ENCODE data around the gene DTNB.

The DTNB gene

DNA sequence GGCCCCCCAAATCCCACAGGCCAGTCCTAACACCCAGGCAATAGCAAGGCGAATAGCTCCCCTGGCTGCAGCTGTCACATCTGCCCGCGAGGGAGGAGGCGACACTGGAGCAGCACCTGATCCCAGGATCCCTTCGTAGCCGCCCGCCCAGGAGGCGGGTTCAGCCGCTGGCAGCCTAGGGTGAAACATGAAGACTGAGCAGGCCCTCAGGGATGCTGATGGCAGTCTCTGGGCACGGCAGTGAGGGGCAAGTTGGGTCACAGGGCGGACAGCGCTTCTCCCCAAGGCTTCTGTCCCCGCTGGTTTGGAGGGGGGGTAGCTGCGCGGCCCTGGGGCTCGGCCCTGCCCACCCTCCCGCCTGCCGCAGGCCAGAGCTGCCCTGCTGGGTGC, 333.6 kb downstream of the DTNB start:
- peak overlapping the region; percentile 56; the same call in 1 of the 2 replicates for H3K4me3 ChIP-seq (ENCODE audit: low read length)
- H3K9me3 ChIP-seq (ENCODE audit: insufficient read depth, low read depth, low read length), result no peaks in the 10 kb centered on the region
- peaks cover 17% of the 10 kb centered on the region; the same call in 1 of the 2 replicates for H3K4me1 ChIP-seq (ENCODE audit: insufficient read depth, low read length)
- H3K27ac ChIP-seq (ENCODE audit: low read length), result no peak overlapping the region
- no peak overlapping the region for H3K9ac ChIP-seq (ENCODE audit: low read depth, low read length)
- peaks cover 35% of the 10 kb centered on the region for H3K27me3 ChIP-seq (ENCODE audit: insufficient read depth, low read length)
- no peaks in the 10 kb centered on the region for H3K36me3 ChIP-seq (ENCODE audit: insufficient read depth, low read depth, low read length)

DNA sequence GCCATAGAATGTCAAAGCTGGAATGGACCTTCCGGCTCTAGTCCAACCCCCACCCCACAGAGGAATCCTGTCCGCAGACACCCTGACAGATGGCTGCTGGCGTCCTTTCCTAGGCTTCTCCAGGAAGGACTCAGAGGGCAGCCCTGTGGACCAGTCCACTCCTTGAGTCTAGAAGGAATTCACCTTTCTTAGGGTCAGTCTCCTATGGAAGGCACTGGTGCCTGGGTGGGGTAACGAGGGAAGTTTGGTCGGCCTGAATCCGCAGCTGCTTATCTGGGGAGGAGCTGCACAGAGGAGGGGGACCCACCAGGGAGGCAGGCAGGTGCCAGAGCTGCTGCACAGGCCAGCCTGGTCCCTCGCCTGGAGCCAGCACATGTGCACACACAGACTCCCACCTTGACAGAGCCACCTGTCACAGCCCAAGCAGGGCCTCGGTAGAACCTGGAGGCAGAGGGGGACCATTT, 334.1 kb downstream of the DTNB start:
- Histone ChIP-seq H3K9me3 (ENCODE audit: insufficient read depth, low read depth, low read length) (no peaks in the 10 kb centered on the region), H3K4me3 (ENCODE audit: low read length) (no peak overlapping the region), H3K27me3 (ENCODE audit: insufficient read depth, low read length) (peaks cover 35% of the 10 kb centered on the region), H3K36me3 (ENCODE audit: insufficient read depth, low read depth, low read length) (no peaks in the 10 kb centered on the region), H3K27ac (ENCODE audit: low read length) (no peak overlapping the region), H3K9ac (ENCODE audit: low read depth, low read length) (no peak overlapping the region), H3K4me1 (ENCODE audit: insufficient read depth, low read length) (peaks cover 22% of the 10 kb centered on the region; the same call in 1 of the 2 replicates)

DNA sequence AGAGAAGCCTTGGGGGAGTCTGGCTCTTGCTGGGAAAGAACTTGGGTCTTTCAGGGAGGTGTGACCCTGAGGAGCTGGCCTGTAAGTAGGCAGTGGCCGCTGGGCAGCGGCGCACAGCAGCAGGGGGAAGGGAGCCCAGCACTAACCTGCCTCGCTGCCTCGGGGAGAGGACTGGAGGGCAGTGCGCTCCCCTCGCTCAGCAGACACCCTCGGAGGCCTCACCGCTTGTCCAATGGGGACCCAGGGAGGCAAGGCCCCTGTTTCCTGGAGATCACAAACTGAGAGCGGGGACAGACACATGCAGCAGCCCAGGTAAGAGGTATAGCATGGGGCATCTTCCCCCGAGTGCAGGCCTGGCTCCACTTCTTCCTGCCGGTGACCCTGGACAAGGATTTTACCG, 335.0 kb downstream of the DTNB start:
- peaks cover 26% of the 10 kb centered on the region for H3K27me3 ChIP-seq (ENCODE audit: insufficient read depth, low read length)
- no peak overlapping the region; the same call in 1 of the 2 replicates for H3K9ac ChIP-seq (ENCODE audit: low read depth, low read length)
- H3K4me1 ChIP-seq (ENCODE audit: insufficient read depth, low read length), result peaks cover 27% of the 10 kb centered on the region
- no peaks in the 10 kb centered on the region for H3K9me3 ChIP-seq (ENCODE audit: insufficient read depth, low read depth, low read length)
- no peak overlapping the region for H3K27ac ChIP-seq (ENCODE audit: low read length)
- no peak overlapping the region for H3K4me3 ChIP-seq (ENCODE audit: low read length)
- H3K36me3 ChIP-seq (ENCODE audit: insufficient read depth, low read depth, low read length), result no peaks in the 10 kb centered on the region

DNA sequence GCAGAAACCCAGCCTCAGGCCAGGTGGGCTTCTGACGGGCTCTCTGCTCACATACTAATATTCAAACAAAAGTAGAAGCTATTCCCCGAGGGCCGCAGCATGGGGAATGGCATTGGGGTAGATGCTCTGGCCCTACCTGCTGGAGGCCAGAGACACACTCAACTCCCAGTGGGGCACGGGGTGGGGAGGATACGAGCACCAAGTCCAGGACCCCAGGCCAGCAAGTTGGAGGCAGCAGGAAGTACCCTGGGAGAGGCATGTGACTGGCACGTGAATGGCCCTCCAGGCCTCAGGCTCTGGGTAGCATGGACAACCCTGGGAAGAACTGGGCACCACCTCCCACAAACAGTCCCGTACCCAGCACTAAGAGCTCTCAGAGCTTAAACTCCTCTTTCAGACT, 335.5 kb downstream of the DTNB start:
- no peak overlapping the region for H3K4me3 ChIP-seq (ENCODE audit: low read length)
- peaks cover 27% of the 10 kb centered on the region for H3K4me1 ChIP-seq (ENCODE audit: insufficient read depth, low read length)
- H3K9me3 ChIP-seq (ENCODE audit: insufficient read depth, low read depth, low read length), result no peaks in the 10 kb centered on the region
- peaks cover 21% of the 10 kb centered on the region; the same call in 1 of the 2 replicates for H3K27me3 ChIP-seq (ENCODE audit: insufficient read depth, low read length)
- no peaks in the 10 kb centered on the region for H3K36me3 ChIP-seq (ENCODE audit: insufficient read depth, low read depth, low read length)
- H3K9ac ChIP-seq (ENCODE audit: low read depth, low read length), result no peak overlapping the region
- H3K27ac ChIP-seq (ENCODE audit: low read length), result no peak overlapping the region

DNA sequence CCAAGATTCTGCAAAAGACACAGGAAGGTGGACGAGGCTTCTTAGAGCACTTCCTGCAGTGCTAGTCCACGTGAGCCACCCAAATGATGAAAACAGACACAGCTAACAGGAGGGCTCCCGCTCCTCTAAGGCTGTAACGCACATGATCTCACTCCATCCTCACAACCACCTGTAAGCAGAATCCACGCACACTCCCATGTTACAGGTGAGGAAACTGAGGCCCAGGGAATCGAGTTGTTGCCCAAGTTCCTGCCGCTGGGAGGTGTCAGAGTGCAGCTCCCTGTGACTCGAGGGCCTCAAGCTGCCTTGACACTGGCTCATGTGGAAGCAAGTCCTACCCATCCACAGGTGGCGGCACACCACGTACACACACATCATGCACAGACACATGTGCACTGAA, 336.1 kb downstream of the DTNB start:
- H3K36me3 ChIP-seq (ENCODE audit: insufficient read depth, low read depth, low read length), result no peaks in the 10 kb centered on the region
- peaks cover 17% of the 10 kb centered on the region; the same call in 1 of the 2 replicates for H3K27me3 ChIP-seq (ENCODE audit: insufficient read depth, low read length)
- H3K27ac ChIP-seq (ENCODE audit: low read length), result no peak overlapping the region
- H3K9me3 ChIP-seq (ENCODE audit: insufficient read depth, low read depth, low read length), result no peaks in the 10 kb centered on the region
- peaks cover 23% of the 10 kb centered on the region for H3K4me1 ChIP-seq (ENCODE audit: insufficient read depth, low read length)
- no peak overlapping the region for H3K9ac ChIP-seq (ENCODE audit: low read depth, low read length)
- no peak overlapping the region for H3K4me3 ChIP-seq (ENCODE audit: low read length)

DNA sequence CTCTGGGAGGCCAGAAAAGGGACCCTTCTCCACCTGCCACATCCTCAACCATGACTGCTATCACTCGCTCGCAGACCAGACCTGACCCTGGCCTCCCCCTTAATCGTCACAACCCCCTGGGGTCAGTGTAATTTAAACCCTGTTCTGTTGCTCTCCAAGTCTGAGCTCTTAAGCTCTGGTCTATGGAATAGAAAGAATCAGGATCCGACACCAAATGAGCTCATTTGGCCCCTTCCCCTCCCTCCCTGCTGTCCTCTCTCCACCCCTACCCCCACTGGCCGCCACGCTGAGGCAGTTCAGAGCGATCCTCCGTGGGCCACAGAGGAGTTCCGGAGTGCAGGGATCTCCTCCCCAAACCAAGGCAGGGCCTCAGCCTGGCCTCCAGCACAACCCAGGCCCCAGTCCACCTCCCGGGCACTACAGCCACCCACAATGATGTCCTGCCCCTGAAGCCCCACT, 337.0 kb downstream of the DTNB start:
- Histone ChIP-seq H3K27ac (ENCODE audit: low read length) (no peak overlapping the region), H3K4me3 (ENCODE audit: low read length) (no peak overlapping the region), H3K27me3 (ENCODE audit: insufficient read depth, low read length) (peaks cover 17% of the 10 kb centered on the region; the same call in 1 of the 2 replicates), H3K4me1 (ENCODE audit: insufficient read depth, low read length) (peaks cover 23% of the 10 kb centered on the region), H3K36me3 (ENCODE audit: insufficient read depth, low read depth, low read length) (no peaks in the 10 kb centered on the region), H3K9me3 (ENCODE audit: insufficient read depth, low read depth, low read length) (no peaks in the 10 kb centered on the region), H3K9ac (ENCODE audit: low read depth, low read length) (no peak overlapping the region)

DNA sequence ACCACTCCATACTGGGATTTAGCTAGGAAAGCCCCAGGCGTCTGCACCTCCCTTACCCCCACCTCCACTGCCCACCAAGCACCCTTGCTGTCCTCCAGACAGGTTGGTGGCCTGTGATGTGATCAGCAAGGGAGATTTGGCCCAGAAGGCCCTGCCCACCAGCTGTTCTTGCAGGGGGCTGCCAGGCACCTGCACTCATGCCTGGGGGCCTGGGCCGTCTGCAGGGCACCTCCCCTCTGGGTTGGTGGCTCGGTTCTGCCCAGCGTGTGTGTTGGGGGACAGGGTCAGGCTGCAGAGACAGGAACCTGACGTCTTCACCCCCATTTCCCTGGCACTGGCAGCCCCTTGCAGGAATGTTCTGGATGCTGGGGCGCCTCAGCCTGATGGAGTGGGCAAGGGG, 337.4 kb downstream of the DTNB start:
- Histone ChIP-seq H3K4me3 (ENCODE audit: low read length) (no peak overlapping the region), H3K9me3 (ENCODE audit: insufficient read depth, low read depth, low read length) (no peaks in the 10 kb centered on the region), H3K27me3 (ENCODE audit: insufficient read depth, low read length) (peaks cover 17% of the 10 kb centered on the region; the same call in 1 of the 2 replicates), H3K4me1 (ENCODE audit: insufficient read depth, low read length) (peaks cover 23% of the 10 kb centered on the region), H3K36me3 (ENCODE audit: insufficient read depth, low read depth, low read length) (no peaks in the 10 kb centered on the region), H3K9ac (ENCODE audit: low read depth, low read length) (no peak overlapping the region), H3K27ac (ENCODE audit: low read length) (no peak overlapping the region)

DNA sequence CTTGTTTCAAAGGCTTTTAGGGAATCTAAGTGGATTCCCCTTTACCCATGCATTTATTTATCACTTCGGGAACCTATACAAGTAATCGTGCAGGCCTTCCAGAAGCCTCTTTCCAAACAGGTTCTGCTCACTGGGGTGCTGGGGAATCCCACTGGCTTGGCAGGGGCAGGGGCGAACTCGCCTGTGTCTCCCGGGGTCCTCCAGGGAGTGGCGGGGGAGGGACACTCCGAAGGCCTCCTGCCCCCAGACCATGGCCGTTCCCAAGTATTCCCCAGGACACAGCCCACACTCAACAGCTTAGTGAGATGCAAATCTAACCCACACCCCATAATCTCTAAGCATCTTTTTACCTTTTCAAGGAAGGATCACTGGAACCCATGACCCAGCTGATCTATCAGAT, 338.2 kb downstream of the DTNB start:
- Histone ChIP-seq H3K4me3 (ENCODE audit: low read length) (no peak overlapping the region), H3K27me3 (ENCODE audit: insufficient read depth, low read length) (peaks cover 13% of the 10 kb centered on the region; the same call in 1 of the 2 replicates), H3K4me1 (ENCODE audit: insufficient read depth, low read length) (peaks cover 23% of the 10 kb centered on the region), H3K36me3 (ENCODE audit: insufficient read depth, low read depth, low read length) (no peaks in the 10 kb centered on the region), H3K9me3 (ENCODE audit: insufficient read depth, low read depth, low read length) (no peaks in the 10 kb centered on the region), H3K9ac (ENCODE audit: low read depth, low read length) (no peak overlapping the region), H3K27ac (ENCODE audit: low read length) (no peak overlapping the region)

DNA sequence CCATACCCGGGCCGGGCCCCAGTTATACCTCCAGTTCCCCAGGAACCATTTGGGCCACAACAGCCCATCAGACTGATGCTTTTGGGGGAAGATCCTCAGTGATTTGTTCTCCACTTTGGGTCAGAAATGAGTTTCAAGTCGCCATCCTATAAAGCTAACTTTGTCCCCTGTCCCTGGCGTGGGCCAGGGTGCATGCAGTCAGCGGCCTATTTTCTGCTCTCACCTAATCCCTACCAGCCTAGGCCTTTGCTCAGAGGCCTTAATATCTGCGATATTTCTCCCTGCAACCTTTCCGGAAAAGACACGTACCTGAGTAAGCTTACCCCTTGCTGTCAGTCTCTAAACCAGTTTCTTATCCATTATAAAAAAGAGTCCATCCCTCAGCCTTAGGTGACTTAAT, 338.9 kb downstream of the DTNB start:
- H3K9ac ChIP-seq (ENCODE audit: low read depth, low read length), result no peak overlapping the region
- no peaks in the 10 kb centered on the region for H3K9me3 ChIP-seq (ENCODE audit: insufficient read depth, low read depth, low read length)
- H3K27ac ChIP-seq (ENCODE audit: low read length), result no peak overlapping the region
- no peaks in the 10 kb centered on the region for H3K36me3 ChIP-seq (ENCODE audit: insufficient read depth, low read depth, low read length)
- peaks cover 7% of the 10 kb centered on the region; the same call in 1 of the 2 replicates for H3K27me3 ChIP-seq (ENCODE audit: insufficient read depth, low read length)
- H3K4me1 ChIP-seq (ENCODE audit: insufficient read depth, low read length), result peaks cover 23% of the 10 kb centered on the region
- H3K4me3 ChIP-seq (ENCODE audit: low read length), result no peak overlapping the region

DNA sequence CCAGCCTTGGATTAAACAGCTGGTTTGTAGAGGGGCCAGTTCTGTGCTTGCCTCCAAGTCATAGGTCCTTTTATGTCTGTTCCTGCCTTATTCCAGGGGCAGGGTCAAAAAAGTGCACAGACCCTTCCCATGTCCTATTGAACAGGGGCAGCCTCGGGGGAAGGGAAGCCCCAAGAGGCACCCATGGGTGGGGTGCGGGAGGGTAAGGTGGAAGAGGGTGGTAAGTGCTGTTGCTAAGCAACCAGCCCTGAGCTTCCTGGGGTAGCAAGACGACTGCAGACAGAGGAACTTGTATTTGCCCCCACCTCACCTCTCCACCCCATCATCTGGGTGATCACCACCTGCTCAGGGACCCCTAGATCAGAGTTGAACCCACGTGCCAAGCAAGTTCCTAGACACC, 339.4 kb downstream of the DTNB start:
- Histone ChIP-seq H3K36me3 (ENCODE audit: insufficient read depth, low read depth, low read length) (no peaks in the 10 kb centered on the region), H3K4me1 (ENCODE audit: insufficient read depth, low read length) (peaks cover 23% of the 10 kb centered on the region), H3K27ac (ENCODE audit: low read length) (no peak overlapping the region), H3K27me3 (ENCODE audit: insufficient read depth, low read length) (peaks cover 5% of the 10 kb centered on the region; the same call in 1 of the 2 replicates), H3K4me3 (ENCODE audit: low read length) (no peak overlapping the region), H3K9ac (ENCODE audit: low read depth, low read length) (peak overlapping the region; percentile 36; the same call in 1 of the 2 replicates), H3K9me3 (ENCODE audit: insufficient read depth, low read depth, low read length) (no peaks in the 10 kb centered on the region)

DNA sequence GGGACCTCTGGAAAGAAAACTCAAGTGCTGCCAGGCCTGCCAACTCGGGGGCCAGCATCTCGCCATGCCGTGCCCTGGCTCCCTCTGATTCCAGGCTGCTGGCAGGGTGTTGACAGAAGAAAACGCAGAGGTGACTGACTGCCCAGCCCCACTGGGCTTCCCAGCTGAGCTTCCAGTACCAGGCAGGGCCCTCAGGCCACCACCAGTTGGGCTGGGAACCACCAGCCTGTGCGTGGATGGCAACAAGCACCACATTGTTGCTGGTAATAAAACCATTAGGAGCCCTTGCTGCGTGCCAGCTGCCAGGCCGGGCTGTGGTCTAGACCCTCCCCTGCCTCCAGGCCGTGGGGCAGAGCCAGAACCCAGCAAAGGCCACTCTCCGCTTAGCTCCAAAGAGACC, 340.8 kb downstream of the DTNB start:
- Histone ChIP-seq H3K9me3 (ENCODE audit: insufficient read depth, low read depth, low read length) (no peaks in the 10 kb centered on the region), H3K4me1 (ENCODE audit: insufficient read depth, low read length) (peaks cover 23% of the 10 kb centered on the region), H3K4me3 (ENCODE audit: low read length) (no peak overlapping the region), H3K27me3 (ENCODE audit: insufficient read depth, low read length) (no peaks in the 10 kb centered on the region), H3K9ac (ENCODE audit: low read depth, low read length) (no peak overlapping the region), H3K36me3 (ENCODE audit: insufficient read depth, low read depth, low read length) (no peaks in the 10 kb centered on the region), H3K27ac (ENCODE audit: low read length) (no peak overlapping the region)

DNA sequence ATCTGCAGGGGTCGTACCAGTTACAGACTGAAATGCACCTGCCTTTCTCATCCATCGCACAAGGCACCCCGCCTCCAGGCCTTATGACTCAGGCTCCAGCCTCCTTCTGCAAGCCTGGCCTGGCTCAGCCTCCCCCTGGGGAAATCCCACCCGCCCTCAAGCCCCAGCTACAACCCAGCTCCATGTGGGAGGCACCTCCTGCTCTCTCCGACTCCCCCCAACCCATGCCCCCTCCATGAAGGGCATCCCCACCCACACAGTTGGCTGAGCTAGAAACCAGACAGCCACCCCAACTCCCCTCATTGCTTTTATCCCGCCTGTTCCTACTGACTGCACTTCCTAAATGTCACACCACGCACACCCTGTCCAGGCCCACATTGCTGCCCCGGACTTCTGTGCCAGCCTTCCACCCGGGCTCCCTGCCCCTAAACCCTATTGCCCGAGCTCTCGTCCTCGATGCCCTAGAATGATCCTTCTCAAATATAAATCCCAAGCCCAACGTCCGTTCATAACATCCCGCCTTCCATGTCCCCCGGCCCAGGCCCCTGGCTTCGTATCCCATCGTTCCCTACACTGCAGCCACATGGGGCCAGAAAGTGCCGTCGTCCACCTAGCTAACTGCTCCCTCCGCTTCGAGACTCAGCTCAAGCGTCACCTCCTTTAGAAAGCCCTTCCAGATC, 341.6 kb downstream of the DTNB start:
- no peak overlapping the region for H3K27ac ChIP-seq (ENCODE audit: low read length)
- H3K9me3 ChIP-seq (ENCODE audit: insufficient read depth, low read depth, low read length), result peaks cover under 1% of the 10 kb centered on the region; the same call in 1 of the 2 replicates
- H3K4me3 ChIP-seq (ENCODE audit: low read length), result no peak overlapping the region
- peaks cover 21% of the 10 kb centered on the region for H3K4me1 ChIP-seq (ENCODE audit: insufficient read depth, low read length)
- H3K9ac ChIP-seq (ENCODE audit: low read depth, low read length), result no peak overlapping the region
- no peaks in the 10 kb centered on the region for H3K27me3 ChIP-seq (ENCODE audit: insufficient read depth, low read length)
- H3K36me3 ChIP-seq (ENCODE audit: insufficient read depth, low read depth, low read length), result no peaks in the 10 kb centered on the region

Measured in iPS-20b (cell line).